Mesendoderm (in vitro differentiated cells): Measurements from ENCODE around the gene MIOS.

Experiments
- DNase-seq: peaks from one replicate; pipeline ENCODE4 v3.0.0; 2013
- H2AK5ac ChIP-seq: 2 replicates; pipeline ENCODE4 v1.6.1; 2013; ENCODE audit warnings: low read length, inconsistent platforms
- H2BK120ac ChIP-seq: 2 replicates; pipeline ENCODE4 v1.6.1; 2013; ENCODE audit warnings: low read depth, mild to moderate bottlenecking, low read length, moderate library complexity, mixed read lengths
- H2BK15ac ChIP-seq: replicated peaks from 2 replicates; pipeline ENCODE4 v1.6.1; 2013; ENCODE audit warnings: low read depth, mild to moderate bottlenecking, moderate library complexity
- H2BK5ac ChIP-seq: 2 replicates; pipeline ENCODE4 v1.6.1; 2013; ENCODE audit warnings: low read length, inconsistent platforms
- H3K18ac ChIP-seq: 2 replicates; pipeline ENCODE4 v1.6.1; 2013; ENCODE audit warnings: mild to moderate bottlenecking, low read length, mixed read lengths
- H3K23ac ChIP-seq: one replicate; pipeline ENCODE4 v1.6.1; 2013; ENCODE audit warnings: low read length
- H3K27ac ChIP-seq: 2 replicates; pipeline ENCODE4 v1.5.1; 2013; ENCODE audit warnings: low read depth, mild to moderate bottlenecking, inconsistent platforms, low read length, moderate library complexity
- H3K27me3 ChIP-seq: 2 replicates; pipeline ENCODE4 v1.6.1; 2013; ENCODE audit warnings: low read length, control low read depth, mild to moderate bottlenecking, inconsistent platforms; ENCODE audit not compliant: insufficient read depth, poor library complexity
- H3K36me3 ChIP-seq: 2 replicates; pipeline ENCODE4 v1.6.1; 2013; ENCODE audit warnings: low read length, inconsistent platforms; ENCODE audit not compliant: control insufficient read depth, insufficient read depth
- H3K4ac ChIP-seq: one replicate; pipeline ENCODE4 v1.6.1; 2013; ENCODE audit warnings: low read depth, mild to moderate bottlenecking, low read length, moderate library complexity
- H3K4me1 ChIP-seq: 2 replicates; pipeline ENCODE4 v1.6.1; 2013; ENCODE audit warnings: low read depth, low read length, inconsistent platforms; ENCODE audit not compliant: control insufficient read depth
- H3K4me2 ChIP-seq: 2 replicates; pipeline ENCODE4 v1.6.1; 2013; ENCODE audit warnings: low read length
- H3K4me3 ChIP-seq: 2 replicates; pipeline ENCODE4 v1.5.1; 2013; ENCODE audit warnings: mild to moderate bottlenecking, low read length
- H3K56ac ChIP-seq: one replicate; pipeline ENCODE4 v1.6.1; 2013; ENCODE audit warnings: low read length
- H3K79me1 ChIP-seq: 2 replicates; pipeline ENCODE4 v1.6.1; 2013; ENCODE audit warnings: low read length, inconsistent platforms
- H3K79me2 ChIP-seq: 2 replicates; pipeline ENCODE4 v1.6.1; 2013; ENCODE audit warnings: mild to moderate bottlenecking, low read length; ENCODE audit not compliant: control insufficient read depth, insufficient read depth
- H3K9ac ChIP-seq: 2 replicates; pipeline ENCODE4 v1.6.1; 2013; ENCODE audit warnings: low read length, inconsistent platforms
- H4K5ac ChIP-seq: one replicate; pipeline ENCODE4 v1.6.1; 2013; ENCODE audit warnings: low read length
- H4K8ac ChIP-seq: one replicate; pipeline ENCODE4 v1.6.1; 2013; ENCODE audit warnings: low read depth, mild to moderate bottlenecking, control low read depth, low read length, moderate library complexity
- WGBS: extraction: QIAGEN DNeasy Blood & Tissue Kit; methylation state at CpG from one replicate; pipeline ENCODE4 v1.1.7; 2013; ENCODE audit warnings: low lambda C conversion rate, missing lambda C conversion rate; ENCODE audit not compliant: insufficient coverage; ENCODE audit errors: extremely low coverage; 5-methylcytosine and 5-hydroxymethylcytosine counted together

MIOS gene

GRCh38 chr7:7614018-7614741 is 47.5 kb downstream of the MIOS start:
- H3K27ac ChIP-seq: no peak overlapping the region
- no peak overlapping the region for H3K4me2 ChIP-seq
- WGBS: no CpG with 5 or more reads among the region's 4 CpGs
- H3K27me3 ChIP-seq: no peaks in the 10 kb centered on the region
- H3K18ac ChIP-seq: no peak overlapping the region
- no peaks in the 10 kb centered on the region for H3K4me1 ChIP-seq
- no peaks in the 10 kb centered on the region for H3K79me2 ChIP-seq
- H2BK120ac ChIP-seq: no peak overlapping the region
- H3K4me3 ChIP-seq: no peak overlapping the region
- no peak overlapping the region for H2BK15ac ChIP-seq
- no peak overlapping the region for H2BK5ac ChIP-seq
- no peaks in the 10 kb centered on the region for H3K79me1 ChIP-seq
- no peak overlapping the region for H3K56ac ChIP-seq
- no peak overlapping the region for H3K23ac ChIP-seq
- DNase-seq: no peak
- no peak overlapping the region for H2AK5ac ChIP-seq
- H3K9ac ChIP-seq: no peak overlapping the region
- no peak overlapping the region for H3K4ac ChIP-seq
- no peak overlapping the region for H4K8ac ChIP-seq
- no peaks in the 10 kb centered on the region for H3K36me3 ChIP-seq
- no peak overlapping the region for H4K5ac ChIP-seq

DNA sequence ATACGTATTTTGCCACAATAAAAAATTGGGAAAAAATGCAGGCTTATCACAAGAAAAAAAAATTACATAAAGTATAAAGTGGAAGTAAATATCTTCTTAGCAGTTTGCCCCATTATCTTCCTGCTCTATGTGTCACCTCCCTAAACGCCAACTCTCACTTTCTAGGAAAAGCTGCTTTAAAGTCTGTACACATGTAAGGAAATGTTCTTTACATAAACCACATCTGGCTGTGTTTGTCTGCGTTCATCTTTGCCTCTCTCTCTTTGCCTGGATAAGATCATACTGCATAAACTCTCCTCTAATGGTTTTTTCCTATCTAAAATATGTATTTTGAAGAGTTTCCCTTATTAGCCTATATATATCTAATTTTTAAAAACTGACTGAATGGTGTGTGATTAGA is 50.9 kb downstream of the MIOS start:
- no peaks in the 10 kb centered on the region for H3K36me3 ChIP-seq
- no peak for DNase-seq
- H3K4me1 ChIP-seq: no peaks in the 10 kb centered on the region
- no peak overlapping the region for H3K56ac ChIP-seq
- no peak overlapping the region for H3K18ac ChIP-seq
- H3K79me1 ChIP-seq: no peaks in the 10 kb centered on the region
- H3K4me3 ChIP-seq: no peak overlapping the region
- no peak overlapping the region for H2BK15ac ChIP-seq
- 100% methylated on average over 1 of the region's 3 CpGs for WGBS
- H2BK120ac ChIP-seq: no peak overlapping the region
- no peaks in the 10 kb centered on the region for H3K27me3 ChIP-seq
- H3K79me2 ChIP-seq: no peaks in the 10 kb centered on the region
- no peak overlapping the region for H3K4me2 ChIP-seq
- no peak overlapping the region for H3K23ac ChIP-seq
- H4K8ac ChIP-seq: no peak overlapping the region
- H3K9ac ChIP-seq: no peak overlapping the region
- H2AK5ac ChIP-seq: no peak overlapping the region
- no peak overlapping the region for H2BK5ac ChIP-seq
- no peak overlapping the region for H4K5ac ChIP-seq
- no peak overlapping the region for H3K27ac ChIP-seq
- H3K4ac ChIP-seq: no peak overlapping the region

DNA sequence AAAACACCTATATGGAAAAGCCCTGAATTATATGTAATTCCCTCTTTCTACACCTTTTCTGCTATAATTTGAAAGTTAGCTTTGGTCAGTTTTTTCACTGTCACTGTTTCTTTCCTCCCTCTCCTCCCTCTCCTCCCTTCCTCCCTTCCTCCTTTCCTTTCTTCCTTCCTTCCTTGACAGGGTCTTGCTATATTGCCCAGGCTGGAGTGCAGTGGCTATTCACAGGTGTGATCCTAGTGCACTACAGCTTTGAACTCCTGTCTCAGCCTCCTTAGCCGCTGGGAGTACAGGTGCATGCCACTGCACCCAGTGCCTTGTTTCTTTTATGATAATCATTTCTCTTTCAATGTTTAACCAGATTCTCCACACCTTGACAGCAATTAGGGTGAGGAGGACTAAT is 51.7 kb downstream of the MIOS start:
- H3K4me3 ChIP-seq: no peak overlapping the region

DNA sequence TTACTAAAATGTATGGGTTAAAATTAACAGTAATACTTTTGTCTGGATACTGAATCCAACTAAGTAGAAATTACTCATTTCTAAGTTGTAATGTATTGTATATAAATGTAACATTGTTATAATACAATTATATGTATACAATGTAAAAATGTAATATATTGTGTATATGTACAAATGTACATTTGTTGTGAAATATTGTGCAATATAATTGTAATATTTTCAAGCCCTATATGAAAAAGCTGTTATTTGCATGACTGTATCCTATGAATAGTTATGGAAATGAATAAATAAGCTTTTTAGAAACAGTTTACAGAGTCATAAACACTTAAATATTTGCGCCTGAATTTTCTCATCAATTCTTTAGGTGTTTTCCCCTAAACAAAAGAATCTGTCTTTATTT is 53.6 kb downstream of the MIOS start:
- no peak overlapping the region for H2BK120ac ChIP-seq
- no peaks in the 10 kb centered on the region for H3K36me3 ChIP-seq
- no peaks in the 10 kb centered on the region for H3K27me3 ChIP-seq
- WGBS: no CpG with 5 or more reads among the region's 1 CpG
- H4K8ac ChIP-seq: no peak overlapping the region
- no peak for DNase-seq
- no peak overlapping the region for H3K23ac ChIP-seq
- no peak overlapping the region for H2AK5ac ChIP-seq
- no peaks in the 10 kb centered on the region for H3K4me1 ChIP-seq
- H3K9ac ChIP-seq: no peak overlapping the region
- no peak overlapping the region for H3K56ac ChIP-seq
- no peak overlapping the region for H3K4me3 ChIP-seq
- H3K18ac ChIP-seq: no peak overlapping the region
- no peak overlapping the region for H2BK5ac ChIP-seq
- no peak overlapping the region for H3K4me2 ChIP-seq
- no peak overlapping the region for H3K27ac ChIP-seq
- no peak overlapping the region for H2BK15ac ChIP-seq
- no peak overlapping the region for H3K4ac ChIP-seq
- H3K79me2 ChIP-seq: no peaks in the 10 kb centered on the region
- H3K79me1 ChIP-seq: no peaks in the 10 kb centered on the region
- no peak overlapping the region for H4K5ac ChIP-seq

More for the DNA sequence above, 51.7 kb downstream of the MIOS start:
- H3K27ac ChIP-seq: no peak overlapping the region
- H4K8ac ChIP-seq: no peak overlapping the region
- H3K4me1 ChIP-seq: no peaks in the 10 kb centered on the region
- DNase-seq: no peak
- H4K5ac ChIP-seq: no peak overlapping the region
- H3K56ac ChIP-seq: no peak overlapping the region
- H3K4ac ChIP-seq: no peak overlapping the region
- H3K36me3 ChIP-seq: no peaks in the 10 kb centered on the region
- H2BK5ac ChIP-seq: no peak overlapping the region
- no peak overlapping the region for H3K9ac ChIP-seq
- no peak overlapping the region for H3K18ac ChIP-seq
- H2BK15ac ChIP-seq: no peak overlapping the region
- no CpG with 5 or more reads among the region's 1 CpG for WGBS
- no peaks in the 10 kb centered on the region for H3K27me3 ChIP-seq
- no peak overlapping the region for H2AK5ac ChIP-seq
- H3K23ac ChIP-seq: no peak overlapping the region
- no peak overlapping the region for H2BK120ac ChIP-seq
- H3K79me2 ChIP-seq: no peaks in the 10 kb centered on the region
- H3K79me1 ChIP-seq: no peaks in the 10 kb centered on the region
- no peak overlapping the region for H3K4me2 ChIP-seq

- Histone ChIP-seq H3K79me2 (no peaks in the 10 kb centered on the region), H3K56ac (no peak overlapping the region), H3K36me3 (no peaks in the 10 kb centered on the region), H3K9ac (no peak overlapping the region), H3K18ac (no peak overlapping the region), H2BK15ac (no peak overlapping the region), H3K79me1 (no peaks in the 10 kb centered on the region), H2BK120ac (no peak overlapping the region), H4K5ac (no peak overlapping the region), H2AK5ac (no peak overlapping the region), H2BK5ac (no peak overlapping the region), H3K4me1 (no peaks in the 10 kb centered on the region), H4K8ac (no peak overlapping the region), H3K4ac (no peak overlapping the region), H3K23ac (no peak overlapping the region), H3K4me2 (no peak overlapping the region), H3K27me3 (no peaks in the 10 kb centered on the region), H3K27ac (no peak overlapping the region), H3K4me3 (no peak overlapping the region)
- no peak for DNase-seq
Observed at GRCh38 chr7:7620644-7621210, 54.0 kb downstream of the MIOS start.

DNA sequence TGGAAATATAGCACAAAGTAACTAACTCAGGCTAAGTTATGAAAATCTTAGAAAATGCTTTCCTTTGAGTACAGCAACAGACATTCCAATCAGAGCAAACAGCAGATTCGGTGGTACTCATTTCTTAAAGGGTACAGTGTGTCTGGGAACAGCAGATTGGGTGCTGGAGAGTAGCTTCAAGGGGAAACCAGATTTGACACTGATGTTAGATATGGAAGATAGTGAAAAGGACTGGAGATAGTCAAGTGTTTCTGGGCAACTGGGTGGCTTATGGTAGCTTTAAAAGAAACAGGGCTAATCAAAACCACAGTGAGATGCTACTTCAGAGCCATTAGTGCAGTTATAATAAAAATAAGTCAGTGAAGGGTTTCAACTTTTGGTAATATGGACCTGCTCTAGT is 61.8 kb downstream of the MIOS start:
- H3K27me3 ChIP-seq: no peaks in the 10 kb centered on the region
- no peak overlapping the region for H4K8ac ChIP-seq
- H3K4ac ChIP-seq: no peak overlapping the region
- no peak overlapping the region for H2BK5ac ChIP-seq
- H3K56ac ChIP-seq: no peak overlapping the region
- WGBS: no CpG with 5 or more reads among the region's 1 CpG
- no peak overlapping the region for H3K4me3 ChIP-seq
- no peak overlapping the region for H3K4me2 ChIP-seq
- no peak overlapping the region for H2AK5ac ChIP-seq
- no peak overlapping the region for H3K18ac ChIP-seq
- peak; percentile 6 for DNase-seq
- no peak overlapping the region for H3K9ac ChIP-seq
- no peak overlapping the region for H4K5ac ChIP-seq
- H3K23ac ChIP-seq: no peak overlapping the region
- no peaks in the 10 kb centered on the region for H3K36me3 ChIP-seq
- H2BK120ac ChIP-seq: no peak overlapping the region
- H2BK15ac ChIP-seq: no peak overlapping the region
- H3K27ac ChIP-seq: no peak overlapping the region
- H3K79me2 ChIP-seq: no peaks in the 10 kb centered on the region
- no peaks in the 10 kb centered on the region for H3K79me1 ChIP-seq
- H3K4me1 ChIP-seq: no peaks in the 10 kb centered on the region
